ENCODE data around the gene SLC26A1. TPM values are rescaled to one million over a fixed set of nuclear protein-coding genes. Genes with fewer than 3 reads are reported as not detected.

Gene SLC26A1
- total RNA-seq, 1 experiment from 2014 or later = 0.09 TPM

DNA sequence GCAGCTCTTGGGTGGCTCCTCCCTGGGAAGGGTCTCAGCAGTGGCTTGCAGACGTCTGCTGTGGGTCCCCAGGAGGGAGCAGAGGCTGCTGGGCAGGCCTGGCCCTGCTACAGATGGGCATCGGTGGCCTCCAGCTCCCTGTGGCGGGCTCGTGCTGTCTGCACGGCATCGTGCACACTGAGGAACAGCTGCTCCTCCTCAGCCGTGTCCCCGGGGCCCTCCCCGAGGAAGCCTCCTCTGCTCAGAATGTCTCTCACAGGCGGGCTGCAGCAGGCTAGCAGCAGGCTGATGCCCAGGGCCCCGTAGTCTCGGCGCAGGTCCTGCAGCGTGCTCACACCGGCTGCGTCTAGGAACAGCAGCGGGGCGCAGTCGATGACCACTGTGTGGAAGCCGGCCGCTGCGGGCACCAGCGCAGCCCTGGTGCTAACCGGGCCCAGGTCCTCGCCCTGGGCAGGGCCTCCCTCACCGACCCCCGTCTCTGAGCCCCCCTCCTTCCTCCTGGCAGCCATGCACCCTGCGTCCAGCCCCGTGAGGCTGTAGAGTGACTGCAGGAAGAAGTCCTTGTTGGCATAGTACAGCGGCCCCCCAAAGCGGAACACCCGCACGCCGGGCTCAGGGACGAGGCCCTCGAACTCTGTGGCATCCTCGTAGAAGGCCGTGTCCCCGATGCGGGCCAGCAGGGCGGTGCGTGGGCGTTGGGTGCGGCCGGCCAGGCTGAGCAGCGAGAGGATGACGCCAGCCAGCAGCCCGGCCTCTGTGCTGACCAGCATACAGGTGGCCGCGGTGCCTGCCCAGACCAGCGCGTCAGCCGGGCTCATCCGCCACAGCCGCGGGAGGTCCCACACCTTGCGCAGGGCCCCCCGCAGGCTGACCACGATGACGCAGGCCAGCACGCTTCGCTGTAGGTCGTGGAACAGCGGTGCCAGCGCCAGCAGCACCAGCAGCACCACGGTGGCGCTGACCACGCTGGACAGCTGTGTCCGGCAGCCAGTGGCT lies 4.2 kb downstream of the SLC26A1 start:
- no CpG with 5 or more reads among the region's 69 CpGs for WGBS (ENCODE audit: extremely low coverage, insufficient read length, low lambda C conversion rate)
- H3K9me3 Mint-ChIP-seq = 0 out of 5 replicates have a peak, but pooled peaks cover 0 to 4% of the 10 kb centered on the region in 2 experiments
- Histone ChIP-seq H4K8ac (replicated peaks; ENCODE audit: insufficient read length, low read depth, low read length) (no peak overlapping the region), H3K14ac (ENCODE audit: insufficient read depth, low read length) (no peak overlapping the region), H4K20me1 (ENCODE audit: control insufficient read depth, insufficient read depth, insufficient read length) (no peaks in the 10 kb centered on the region), H3K4me2 (ENCODE audit: insufficient read depth, insufficient read length, low read length) (no peak overlapping the region), H2BK20ac (ENCODE audit: low read depth, low read length, poor library complexity, severe bottlenecking) (no peak overlapping the region), H2BK15ac (ENCODE audit: low read depth, low read length) (no peak overlapping the region), H3K23me2 (ENCODE audit: insufficient read length, low read depth, low read length, poor library complexity, severe bottlenecking) (peaks cover 3% of the 10 kb centered on the region), H4K5ac (ENCODE audit: insufficient read length, low read depth, low read length) (no peak overlapping the region), H2AFZ (ENCODE audit: low read length) (no peak overlapping the region), H3K79me1 (ENCODE audit: insufficient read depth, low read depth, low read length, poor library complexity, severe bottlenecking) (no peaks in the 10 kb centered on the region), H3T11ph (ENCODE audit: low read length) (no peak overlapping the region), H3K18ac (ENCODE audit: insufficient read length, low read depth, low read length) (no peak overlapping the region), H2BK120ac (ENCODE audit: low read depth, low read length, poor library complexity, severe bottlenecking) (no peak overlapping the region), H2BK5ac (ENCODE audit: insufficient read length, low read length) (no peak overlapping the region), H3K23ac (ENCODE audit: insufficient read length, low read depth, low read length) (no peak overlapping the region), H3K27ac (ENCODE audit: insufficient read length, low read depth, low read length) (no peak overlapping the region), H3K4ac (ENCODE audit: low read depth, low read length) (no peak overlapping the region), H4K91ac (ENCODE audit: insufficient read length, low read depth, low read length) (no peak overlapping the region), H3K9me3 (ENCODE audit: control insufficient read depth, low read depth, low read length) (no peaks in the 10 kb centered on the region), H3K56ac (ENCODE audit: insufficient read length, low read depth, low read length) (no peak overlapping the region), H2AK5ac (ENCODE audit: insufficient read length, low read length) (no peak overlapping the region), H3K9ac (ENCODE audit: extremely low read depth, insufficient read length, low read length) (no peak overlapping the region), H3K79me2 (ENCODE audit: insufficient read depth, low read length) (no peaks in the 10 kb centered on the region), H3K4me1 (ENCODE audit: insufficient read depth, low read length) (peaks cover 3% of the 10 kb centered on the region; the same call in 1 of the 2 replicates), H3K27me3 (ENCODE audit: insufficient read depth, low read length) (no peaks in the 10 kb centered on the region; the same call in 1 of the 2 replicates), H2BK12ac (ENCODE audit: insufficient read length, low read depth, low read length) (no peak overlapping the region)
- no peaks in the 10 kb centered on the region for H3K36me3 Mint-ChIP-seq (ENCODE audit: insufficient read depth in 1 of 3, low read depth in 3 of 3)
- H3K4me3 Mint-ChIP-seq = no peak overlapping the region
- DNase-seq = no peak
- peaks cover 24% of the 10 kb centered on the region for H3K27me3 Mint-ChIP-seq (ENCODE audit: low read depth)
- H3K27ac Mint-ChIP-seq = no peak overlapping the region
- peaks cover 11 to 13% of the 10 kb centered on the region in 2 experiments for H3K4me1 Mint-ChIP-seq
- TF ChIP-seq, protein P1, sequence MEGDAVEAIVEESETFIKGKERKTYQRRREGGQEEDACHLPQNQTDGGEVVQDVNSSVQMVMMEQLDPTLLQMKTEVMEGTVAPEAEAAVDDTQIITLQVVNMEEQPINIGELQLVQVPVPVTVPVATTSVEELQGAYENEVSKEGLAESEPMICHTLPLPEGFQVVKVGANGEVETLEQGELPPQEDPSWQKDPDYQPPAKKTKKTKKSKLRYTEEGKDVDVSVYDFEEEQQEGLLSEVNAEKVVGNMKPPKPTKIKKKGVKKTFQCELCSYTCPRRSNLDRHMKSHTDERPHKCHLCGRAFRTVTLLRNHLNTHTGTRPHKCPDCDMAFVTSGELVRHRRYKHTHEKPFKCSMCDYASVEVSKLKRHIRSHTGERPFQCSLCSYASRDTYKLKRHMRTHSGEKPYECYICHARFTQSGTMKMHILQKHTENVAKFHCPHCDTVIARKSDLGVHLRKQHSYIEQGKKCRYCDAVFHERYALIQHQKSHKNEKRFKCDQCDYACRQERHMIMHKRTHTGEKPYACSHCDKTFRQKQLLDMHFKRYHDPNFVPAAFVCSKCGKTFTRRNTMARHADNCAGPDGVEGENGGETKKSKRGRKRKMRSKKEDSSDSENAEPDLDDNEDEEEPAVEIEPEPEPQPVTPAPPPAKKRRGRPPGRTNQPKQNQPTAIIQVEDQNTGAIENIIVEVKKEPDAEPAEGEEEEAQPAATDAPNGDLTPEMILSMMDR (conservative IDR thresholded peaks at IDR 0.05) = no peak

Data from H9 (cell line).